MCF 10A (cell line): ENCODE measurements around the gene NYAP1. TPM values are rescaled to one million over a fixed set of nuclear protein-coding genes. Genes with fewer than 3 reads are reported as not detected.

Experiments used
- BruUV-seq: library from RNA; stranded (reverse); fragments of 400-500 nt; replicated peaks from 2 replicates; lab custom pipeline; 2021; lab: Mats Ljungman, UMichigan
- CTCF ChIA-PET: fragments of 300-600 bp; sonication (Branson Sonifier 250); formaldehyde crosslinking; extraction: SDS; loops from one replicate; lab custom pipeline; 2021; ENCODE audit warnings: antibody characterized with exemption, inconsistent platforms; lab: Yijun Ruan, JAX
- POLR2A ChIA-PET: fragments of 300-600, 350-650 bp; sonication (Branson Sonifier 250); formaldehyde crosslinking; extraction: SDS; loops from one replicate; lab custom pipeline; 2020; ENCODE audit warnings: antibody characterized with exemption, inconsistent platforms; lab: Yijun Ruan, JAX
- DNase-seq: peaks from one replicate; pipeline ENCODE4 v3.0.0-alpha.2; 2018; ENCODE audit not compliant: unreplicated experiment
- H3K27ac Mint-ChIP-seq: one replicate; pipeline ENCODE4 v1.8.0; 2022; ENCODE audit warnings: mild to moderate bottlenecking, low read depth, mixed read lengths; ENCODE audit not compliant: unreplicated experiment
- H3K27me3 Mint-ChIP-seq: one replicate; pipeline ENCODE4 v1.8.0; 2022; ENCODE audit warnings: mixed read lengths; ENCODE audit not compliant: insufficient read depth, unreplicated experiment
- H3K36me3 Mint-ChIP-seq: one replicate; pipeline ENCODE4 v1.8.0; 2022; ENCODE audit warnings: mild to moderate bottlenecking, moderate library complexity, mixed read lengths; ENCODE audit not compliant: insufficient read depth, unreplicated experiment
- H3K4me1 Mint-ChIP-seq: one replicate; pipeline ENCODE4 v1.8.0; 2022; ENCODE audit warnings: mixed read lengths; ENCODE audit not compliant: insufficient read depth, unreplicated experiment
- H3K4me3 Mint-ChIP-seq: one replicate; pipeline ENCODE4 v1.8.0; 2022; ENCODE audit warnings: mild to moderate bottlenecking, moderate library complexity, mixed read lengths; ENCODE audit not compliant: unreplicated experiment
- H3K9me3 Mint-ChIP-seq: one replicate; pipeline ENCODE4 v1.8.0; 2022; ENCODE audit warnings: mixed read lengths; ENCODE audit not compliant: unreplicated experiment
- CTCF ChIP-seq: fragments of 200-600 bp; IDR thresholded peaks from one replicate; pipeline ENCODE4 v1.8.0; 2022; ENCODE audit warnings: antibody characterized with exemption, mild to moderate bottlenecking; ENCODE audit not compliant: unreplicated experiment
- intact Hi-C: fragments of 100-400 bp; cut with micrococcal nuclease; formaldehyde crosslinking; loops from 2 replicates; pipeline ENCODE4 v1.14.1; 2022
- total RNA-seq: library from RNA; stranded (reverse); gene quantifications from 2 replicates; pipeline ENCODE4 v1.2.3, GENCODE V29; 2022

The NYAP1 gene
- total RNA-seq, 1 experiment from 2014 or later, result 0.21 TPM

DNA sequence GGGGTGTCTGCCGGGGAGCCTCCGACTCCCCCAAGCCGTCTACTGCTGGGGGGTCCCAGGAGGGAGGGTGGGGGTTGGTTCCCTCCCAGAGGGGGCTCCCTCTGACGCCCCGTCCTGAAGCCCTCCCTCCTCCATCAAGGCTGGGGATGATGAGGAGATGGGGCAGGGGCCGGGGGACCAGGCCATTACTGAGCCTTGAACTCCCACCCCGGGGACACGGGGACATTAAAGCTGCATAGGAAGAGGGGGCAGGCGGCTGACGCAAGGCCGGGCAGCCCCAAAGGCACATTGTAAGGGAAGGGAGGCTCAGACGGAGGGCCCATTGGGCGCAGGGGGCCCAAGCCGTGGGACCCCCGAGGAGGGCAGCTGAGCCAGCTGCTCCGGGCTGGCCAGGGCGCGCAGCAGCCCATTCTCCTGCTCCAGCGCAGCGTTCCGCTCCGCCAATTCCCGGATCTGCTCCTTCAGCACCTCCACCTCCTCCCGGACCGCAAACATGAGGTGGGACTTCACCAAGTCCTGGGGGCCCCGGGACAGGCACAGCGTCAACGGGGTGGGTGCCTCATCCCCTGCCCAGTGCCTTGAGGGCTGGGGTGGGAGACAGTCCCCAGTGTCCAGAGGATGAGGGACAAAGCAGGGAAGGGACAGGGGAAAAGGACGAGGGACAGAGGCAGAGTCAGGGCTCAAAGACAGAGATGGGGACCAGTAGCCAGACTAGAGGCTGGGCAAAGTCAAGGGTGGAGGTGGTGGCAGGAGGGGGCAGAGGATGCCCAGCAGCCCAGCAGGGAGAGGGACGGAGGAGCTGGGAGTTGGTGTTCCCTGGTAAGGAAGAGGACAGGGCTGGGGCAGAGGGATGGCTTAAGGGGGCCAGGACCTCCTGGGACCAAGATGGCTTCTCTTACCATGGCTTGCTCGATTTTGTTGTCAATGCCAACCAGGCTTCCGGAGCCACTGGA is 16.8 kb upstream of the NYAP1 start:
- POLR2A ChIA-PET, result no interaction called here
- no peak for TF ChIP-seq CTCF
- CTCF ChIA-PET, result interaction anchor here (4.2 kb wide), 1 partner anchor 91 kb away, joined by 95 read pairs; no protein-coding TSS in a partner anchor
- no peak overlapping the region for H3K4me3 Mint-ChIP-seq
- intact Hi-C loops, result loop anchor here (5.0 kb wide), 1 partner anchor 225 kb away; the partner anchor contains the start of gene GIGYF1
- no peaks in the 10 kb centered on the region for H3K9me3 Mint-ChIP-seq
- no peak overlapping the region for H3K27ac Mint-ChIP-seq
- no peaks in the 10 kb centered on the region for H3K4me1 Mint-ChIP-seq
- H3K27me3 Mint-ChIP-seq, result no peaks in the 10 kb centered on the region
- H3K36me3 Mint-ChIP-seq, result no peaks in the 10 kb centered on the region
- BruUV-seq, result no TSS peak
- no peak for DNase-seq

DNA sequence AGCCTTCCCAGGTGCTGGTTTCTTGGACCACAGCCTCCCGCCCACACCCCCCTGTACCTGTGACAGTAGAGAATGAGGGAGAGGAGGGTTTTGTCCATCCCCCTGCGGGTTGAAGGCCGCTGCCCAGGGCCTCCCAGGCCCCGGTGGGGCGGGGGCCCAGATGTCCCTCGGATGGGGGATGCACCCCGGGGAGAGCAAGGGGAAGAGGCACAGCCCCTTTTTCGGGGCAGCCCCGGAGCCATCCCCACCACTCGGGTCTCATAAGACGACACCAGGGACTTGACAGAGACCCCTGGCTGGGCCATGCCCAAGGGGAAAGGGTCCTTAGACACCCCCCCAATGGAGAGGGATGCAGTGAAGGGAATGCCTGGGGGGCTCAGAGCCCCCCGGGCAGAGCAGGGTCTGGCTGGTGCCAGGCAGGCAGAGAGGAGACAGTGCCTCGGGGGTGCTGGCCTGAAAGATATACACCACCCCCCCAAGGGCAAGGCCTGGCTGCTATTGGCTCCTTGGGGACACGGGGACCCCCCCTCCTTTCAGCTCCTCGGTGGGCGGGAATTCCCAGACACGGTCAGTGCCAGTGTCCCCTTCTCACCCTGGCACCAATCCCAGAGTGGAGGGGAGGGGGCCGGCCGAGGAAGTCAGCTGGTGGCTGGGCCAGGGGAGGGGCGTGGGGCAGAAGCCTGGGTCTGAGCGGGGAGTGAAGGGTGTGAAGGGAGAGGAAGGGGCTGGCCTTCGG is 15.9 kb upstream of the NYAP1 start:
- Mint-ChIP-seq H3K36me3 (no peaks in the 10 kb centered on the region), H3K27ac (no peak overlapping the region), H3K4me3 (no peak overlapping the region), H3K4me1 (no peaks in the 10 kb centered on the region), H3K27me3 (no peaks in the 10 kb centered on the region), H3K9me3 (no peaks in the 10 kb centered on the region)
- TF ChIP-seq CTCF, result no peak
- CTCF ChIA-PET, result interaction anchor here (2.6 to 4.2 kb wide), 2 partner anchors 91 to 97 kb away, joined by 27 to 95 read pairs; no protein-coding TSS in a partner anchor
- intact Hi-C loops, result loop anchor here (5.0 kb wide), 1 partner anchor 224 kb away; the partner anchor contains the start of gene GIGYF1
- POLR2A ChIA-PET, result no interaction called here
- no peak for DNase-seq
- no TSS peak for BruUV-seq

- no peak overlapping the region for H3K27ac Mint-ChIP-seq
- intact Hi-C loops, result loop anchor here (1.0 to 5.0 kb wide), 2 partner anchors 90 to 223 kb away; partner anchors contain the start of gene GIGYF1
- H3K4me1 Mint-ChIP-seq, result peaks cover 5% of the 10 kb centered on the region
- DNase-seq, result peak; percentile 64
- ChIA-PET POLR2A (interaction anchor here (0.6 to 1.1 kb wide), 4 partner anchors 10 to 139 kb away, joined by 3 read pairs; partner anchors contain the start of gene TSC22D4), CTCF (interaction anchor here (0.6 to 4.2 kb wide), 39 partner anchors 8 to 1014 kb away, joined by 3 to 95 read pairs (median 4); partner anchors contain the start of genes FBXO24, NYAP1, POP7 and SRRT)
- no peaks in the 10 kb centered on the region for H3K27me3 Mint-ChIP-seq
- no peaks in the 10 kb centered on the region for H3K9me3 Mint-ChIP-seq
- H3K4me3 Mint-ChIP-seq, result no peak overlapping the region
- TF ChIP-seq CTCF, result peak; percentile 94
- H3K36me3 Mint-ChIP-seq, result peaks cover 16% of the 10 kb centered on the region
- BruUV-seq, result no TSS peak
Observed at GRCh38 chr7:100469227-100470044, 14.3 kb upstream of the NYAP1 start.
